NCI-H1436 treated with DMSO at 0.1 percent for 48 hours (cell line): ENCODE results near the gene CELF4.

Experiments used
- DNase-seq: peaks from one replicate; lab custom pipeline; 2025; lab: John Stamatoyannopoulos, UW

The CELF4 gene

DNA sequence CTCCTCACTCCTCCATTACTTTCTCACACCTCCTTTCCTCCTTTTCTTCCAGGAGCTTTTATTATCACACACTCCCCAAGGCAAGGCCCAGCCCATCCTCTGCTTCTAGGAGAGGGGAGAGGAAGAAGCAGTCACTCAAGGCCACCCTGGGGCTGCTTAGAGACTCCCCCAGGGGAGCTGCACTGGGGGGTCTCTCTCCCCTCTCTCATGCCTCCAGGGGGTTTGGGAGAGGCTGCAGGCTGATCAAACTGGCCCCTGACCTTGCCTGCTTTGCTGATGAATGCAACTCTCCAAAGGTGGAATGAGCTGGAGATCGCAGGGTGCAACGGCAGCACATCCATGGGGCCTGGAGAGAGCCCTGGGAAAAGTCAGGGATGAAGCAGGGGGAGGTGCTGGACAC, 216.9 kb downstream of the CELF4 start:
- DNase-seq = no peak

- DNase-seq = no peak
These were observed 219.6 kb downstream of the CELF4 start for GRCh38 chr18:37346048-37346447.

DNA sequence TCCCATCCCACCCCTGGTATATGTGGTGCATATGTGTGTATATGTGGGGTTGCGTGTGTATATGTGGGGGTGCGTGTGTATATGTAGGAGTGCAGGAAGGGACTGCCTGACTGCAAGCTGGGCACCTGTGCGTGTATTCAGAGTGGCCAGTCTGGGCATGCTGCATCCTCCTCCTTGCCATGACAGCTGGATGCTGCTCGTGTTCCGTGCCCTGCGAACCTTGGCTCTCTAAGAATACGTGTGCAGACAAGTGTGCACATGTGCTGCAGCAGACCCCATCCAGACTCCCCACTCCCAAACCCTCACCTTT, 222.1 kb downstream of the CELF4 start:
- DNase-seq = no peak

- no peak for DNase-seq
These were observed 224.0 kb downstream of the CELF4 start for GRCh38 chr18:37341473-37342086.

DNA sequence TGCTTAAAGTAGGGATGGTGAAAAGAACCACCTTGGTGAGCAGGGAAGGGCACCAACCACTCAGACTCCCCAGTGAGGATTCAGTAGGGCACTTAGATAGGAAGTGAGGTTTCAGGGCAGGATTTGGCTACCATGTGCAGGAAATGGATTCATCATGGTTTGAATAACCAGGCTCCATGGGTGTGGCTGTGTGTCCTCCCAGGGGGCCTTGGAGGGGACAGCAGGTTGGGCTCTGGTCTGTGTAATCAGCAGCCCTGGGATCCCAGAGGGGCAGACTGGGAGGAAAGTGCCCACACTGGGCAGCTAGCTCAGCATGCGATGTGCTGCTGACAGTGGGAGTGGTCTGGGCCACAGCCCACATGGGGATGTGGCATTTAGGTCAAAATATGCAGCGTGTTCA, 224.6 kb downstream of the CELF4 start:
- no peak for DNase-seq

DNA sequence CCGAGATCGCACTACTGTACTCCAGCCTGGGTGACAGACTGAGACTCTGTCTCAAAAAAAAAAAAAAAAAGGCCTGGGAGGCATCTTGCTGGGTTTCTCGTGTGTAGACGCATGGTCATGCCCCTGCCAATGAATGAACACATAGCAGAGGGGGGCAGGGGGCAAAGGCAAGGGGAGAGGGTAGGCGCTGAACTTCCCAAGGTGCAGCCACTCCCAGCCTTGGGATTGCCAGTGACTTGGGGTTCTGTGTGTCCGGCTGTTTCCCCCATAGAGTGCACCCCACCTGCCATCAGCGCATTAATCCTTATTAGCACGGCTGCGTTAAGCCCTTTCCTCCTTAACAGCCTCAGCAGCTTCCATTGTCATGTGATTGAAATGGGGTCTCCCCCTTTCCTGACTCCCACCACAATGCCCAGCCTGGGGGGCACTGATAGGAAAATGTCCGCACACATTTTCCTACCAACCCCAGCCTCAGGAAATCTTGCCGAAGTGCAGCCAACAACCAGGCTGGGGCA, 225.8 kb downstream of the CELF4 start:
- DNase-seq = no peak

DNA sequence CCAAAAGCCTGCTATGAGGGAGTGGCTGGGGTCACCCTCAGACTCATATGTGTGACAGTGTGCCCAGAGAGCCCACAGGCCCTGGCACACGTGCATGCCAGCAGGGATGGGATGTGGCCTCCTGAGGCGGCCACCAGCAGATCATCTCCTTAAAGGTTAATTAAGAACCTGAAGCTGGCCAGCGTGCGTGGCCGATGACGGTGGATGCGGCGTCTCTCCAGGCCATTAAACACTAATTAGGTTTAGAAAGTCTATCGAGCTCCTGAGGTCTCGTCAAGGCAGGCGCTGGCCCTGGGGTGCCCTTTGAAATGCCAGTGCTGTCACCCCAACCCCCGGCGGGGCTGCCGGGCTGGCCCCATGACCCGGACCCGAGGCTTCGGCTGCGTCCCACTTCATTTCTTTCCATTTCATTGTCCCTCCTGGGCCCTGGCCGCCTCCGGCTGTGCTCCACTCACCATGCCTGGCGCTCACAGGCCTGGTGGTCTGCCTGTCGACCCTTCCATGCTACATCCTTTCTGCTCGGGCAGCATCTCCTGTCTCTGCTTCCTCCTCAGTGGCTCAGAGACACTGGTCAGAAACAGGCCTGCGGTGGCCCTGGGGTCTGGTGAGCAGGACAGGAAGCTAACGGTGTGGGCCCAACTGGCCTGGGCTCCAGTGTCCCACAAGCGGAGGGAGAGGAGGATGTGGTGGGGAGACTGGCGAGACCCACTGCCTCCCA, 228.9 kb downstream of the CELF4 start:
- DNase-seq = no peak

GRCh38 chr18:37335409-37335736, 230.2 kb downstream of the CELF4 start:
- no peak for DNase-seq

DNA sequence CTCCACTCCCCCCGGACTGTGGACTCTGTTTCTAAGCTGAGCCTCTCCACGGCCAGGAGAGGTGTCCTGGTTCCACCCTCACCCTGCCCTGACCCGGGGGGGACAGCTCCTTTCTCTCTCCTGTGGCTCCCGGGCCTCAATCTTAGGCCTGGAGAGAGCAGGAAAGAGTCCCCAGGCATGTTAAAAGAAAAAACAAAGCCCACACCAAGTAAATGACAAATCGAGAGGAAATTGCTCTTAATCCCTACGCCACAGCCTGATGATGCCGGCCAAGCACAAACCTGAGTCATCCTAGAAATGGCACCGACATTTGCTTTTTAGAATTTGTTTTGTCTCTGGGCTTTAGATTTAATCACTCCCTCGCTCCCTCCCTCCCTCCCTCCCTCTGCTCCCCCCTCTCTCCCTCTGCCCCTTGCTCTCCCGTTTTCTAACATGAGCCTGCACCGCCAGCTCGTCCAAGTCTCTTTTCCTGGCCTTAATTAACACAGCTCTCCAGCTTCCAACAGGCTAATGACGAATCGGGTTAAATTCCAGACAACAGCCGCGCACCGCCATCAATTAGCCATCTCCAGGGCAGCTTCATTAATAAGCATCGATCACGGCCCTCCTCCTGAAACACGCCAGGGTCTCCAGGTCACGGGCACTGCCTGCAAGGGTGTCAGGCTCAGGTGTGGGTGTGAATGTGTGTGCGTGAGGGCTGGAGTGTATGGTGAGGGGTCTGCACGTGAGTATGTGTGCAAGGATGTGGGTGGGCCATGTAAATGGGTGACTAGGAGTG, 230.8 kb downstream of the CELF4 start:
- no peak for DNase-seq

GRCh38 chr18:37332628-37333420, 232.8 kb downstream of the CELF4 start:
- no peak for DNase-seq

DNA sequence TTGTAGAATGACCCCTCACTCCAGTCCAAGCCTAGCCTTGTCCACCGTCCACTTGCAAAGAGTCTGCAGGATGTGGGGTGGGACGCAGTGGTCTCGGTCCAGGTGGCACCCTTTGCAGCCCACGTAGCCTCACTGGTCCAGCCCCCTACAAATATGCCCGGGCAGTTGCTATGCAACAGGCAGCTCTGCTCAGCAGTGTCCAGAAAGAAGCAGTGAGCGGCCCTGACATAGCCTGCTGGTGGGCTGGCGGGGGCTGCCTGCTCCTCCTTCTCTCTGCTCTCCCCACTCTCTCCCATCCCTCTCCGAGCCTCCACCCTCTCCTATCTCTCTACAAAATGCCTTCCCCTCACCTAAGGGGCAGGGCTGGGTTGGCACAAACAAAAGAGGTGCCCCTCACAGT, 233.4 kb downstream of the CELF4 start:
- no peak for DNase-seq

DNA sequence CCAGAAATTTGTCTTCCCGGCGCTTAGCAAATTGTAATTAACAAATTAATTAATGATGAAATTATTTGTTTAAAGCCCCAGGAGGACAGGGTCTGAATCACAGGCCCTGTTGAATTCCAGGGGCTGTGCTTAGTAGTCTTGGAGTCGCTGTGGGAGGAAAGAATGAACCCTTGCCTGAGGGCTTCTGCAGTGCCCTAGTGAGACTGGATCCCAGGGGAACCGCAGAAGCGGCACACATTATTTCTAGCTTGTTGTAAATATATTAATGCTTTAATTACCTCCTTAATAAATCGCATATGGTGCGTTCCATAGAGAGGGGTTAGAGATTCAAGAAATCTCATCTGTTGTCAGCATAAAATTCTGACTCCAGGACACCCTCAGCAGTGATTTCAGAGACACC, 235.4 kb downstream of the CELF4 start:
- no peak for DNase-seq

DNA sequence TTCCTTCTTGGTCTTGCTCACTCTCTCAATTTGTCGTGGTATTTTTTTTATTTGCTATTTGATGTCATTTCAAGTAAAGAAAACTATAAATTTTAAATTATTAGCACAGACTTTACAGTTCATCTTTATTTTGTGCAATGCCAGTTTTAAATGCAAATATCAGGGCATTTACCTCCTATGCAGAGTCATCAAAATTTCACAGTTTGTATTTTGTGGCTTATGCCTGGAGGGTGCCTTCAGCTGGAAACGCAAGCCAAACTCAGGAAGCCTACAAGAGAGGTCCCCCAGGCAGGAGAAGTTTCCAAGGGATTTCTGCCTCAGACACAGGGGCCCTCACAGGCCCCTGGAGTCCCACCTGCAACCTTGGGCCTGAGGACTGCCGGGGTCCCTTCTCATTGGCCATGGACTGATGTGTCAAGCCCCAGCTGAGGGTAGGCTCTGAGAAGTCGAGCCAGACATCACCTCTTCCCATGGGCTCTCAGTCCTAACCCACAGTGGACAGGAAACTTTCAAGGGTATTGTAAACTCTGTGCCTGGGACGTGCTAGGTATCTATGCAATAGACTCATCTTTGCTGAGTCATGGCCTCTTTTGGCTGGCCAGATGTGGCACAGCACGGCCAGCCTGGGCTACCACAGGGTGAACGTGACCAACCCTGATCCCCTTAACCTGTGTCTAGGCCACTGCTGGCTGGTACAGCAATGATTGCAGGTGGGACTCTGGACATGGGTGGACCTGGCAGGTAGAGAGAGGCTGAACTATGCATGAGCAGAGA, 236.5 kb downstream of the CELF4 start:
- DNase-seq = no peak

DNA sequence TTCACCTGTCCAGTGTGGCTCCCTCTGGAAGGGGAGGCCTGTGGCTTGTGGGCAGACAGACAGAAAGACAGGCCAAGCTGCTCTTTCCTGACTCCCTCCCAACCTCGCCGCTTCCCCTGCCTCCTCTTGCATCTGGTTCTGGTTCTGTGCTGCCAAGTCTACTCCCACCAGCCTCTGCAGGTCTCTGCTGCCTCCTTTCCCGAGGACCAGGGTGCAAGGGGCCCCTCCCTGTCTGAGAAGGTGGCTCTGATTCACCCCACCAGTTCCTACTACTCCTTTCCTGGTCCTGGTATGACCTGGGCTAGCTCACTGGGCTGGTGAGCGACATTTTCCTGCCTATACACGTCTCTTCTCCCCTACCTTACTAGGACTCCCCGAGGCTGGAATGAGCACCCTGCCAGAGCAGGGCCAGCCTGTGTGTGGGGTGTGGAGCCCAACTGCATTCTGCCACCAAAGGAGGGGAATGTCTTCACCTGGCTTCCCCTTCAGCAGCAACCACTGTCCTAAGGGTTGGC, 238.5 kb downstream of the CELF4 start:
- DNase-seq = no peak

GRCh38 chr18:37322492-37323035, 243.0 kb downstream of the CELF4 start:
- no peak for DNase-seq

- DNase-seq = no peak
These were observed 243.8 kb downstream of the CELF4 start for GRCh38 chr18:37321582-37322491.

DNA sequence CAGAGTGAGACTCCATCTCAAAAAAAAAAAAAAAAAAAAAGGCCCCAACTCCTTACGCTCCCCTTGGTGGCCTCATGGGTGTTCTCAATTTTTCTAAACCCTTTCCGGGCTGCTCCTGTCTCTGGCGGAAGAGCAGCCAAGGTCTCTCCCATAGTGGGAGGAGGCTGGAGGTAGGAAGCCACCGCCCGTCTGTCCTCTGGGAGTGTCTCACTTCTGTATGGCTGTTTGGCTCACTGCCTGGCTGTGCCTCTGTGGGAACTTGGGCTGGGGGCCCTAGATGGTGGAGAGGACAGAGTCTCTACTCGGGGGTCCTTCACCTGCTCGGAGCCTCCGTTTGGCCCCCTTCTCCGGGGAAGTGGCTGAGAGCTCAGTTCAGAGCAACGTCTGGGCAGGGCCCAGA, 245.3 kb downstream of the CELF4 start:
- DNase-seq = no peak

GRCh38 chr18:37318360-37319355, 246.9 kb downstream of the CELF4 start:
- no peak for DNase-seq

DNA sequence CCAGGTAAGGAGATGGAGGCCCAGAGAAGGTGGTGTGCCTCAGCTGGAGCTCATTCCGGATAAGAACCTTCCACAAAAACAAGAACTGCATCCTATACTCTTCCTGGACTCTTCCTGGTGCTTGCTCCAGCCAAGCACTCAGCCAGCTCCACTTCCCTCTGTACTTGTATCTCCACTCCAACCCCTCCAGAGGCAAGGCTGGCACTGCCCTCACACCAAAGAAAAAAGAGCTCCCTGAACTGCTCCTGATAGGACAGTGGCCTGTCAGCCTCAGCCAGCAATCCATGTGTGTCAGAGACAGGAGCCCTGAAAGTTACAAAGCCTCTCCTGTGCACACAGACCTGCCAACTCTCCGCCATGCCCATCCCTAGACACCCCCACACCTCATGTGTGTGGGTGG, 248.1 kb downstream of the CELF4 start:
- DNase-seq = no peak
